ENCODE data around the gene BACE2. TPM values are rescaled to one million over a fixed set of nuclear protein-coding genes. Genes with fewer than 3 reads are reported as not detected.
"Not testable (repeated sequence)": the region's sequence is repeated elsewhere in the genome, so short reads cannot be mapped to it uniquely, and the experiment has no call there.

BACE2 gene
- total and polyA plus RNA-seq, 12 donors, result 4.5 to 36.5 (median 15.1) TPM

DNA sequence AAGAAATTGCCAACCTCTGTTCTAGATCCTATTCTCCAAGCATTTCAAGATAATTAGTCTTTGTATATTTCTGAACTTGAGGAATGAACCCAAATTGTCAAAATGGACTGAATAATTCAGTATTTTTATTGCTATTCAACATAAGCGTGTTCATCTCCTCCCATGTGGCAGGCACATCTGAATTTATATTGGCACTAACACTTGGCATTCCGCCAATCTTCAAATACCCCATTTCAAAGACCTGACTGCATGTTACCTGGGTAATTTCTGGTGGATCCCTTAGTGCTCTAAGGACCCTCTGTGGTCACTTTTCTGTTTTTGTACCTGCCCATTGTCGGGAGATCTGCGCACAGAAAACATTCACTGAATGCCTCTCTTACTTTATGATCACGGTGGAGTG, 66.6 kb downstream of the BACE2 start:
- ATAC-seq, result no peak
- no peaks in the 10 kb centered on the region for H3K27me3 ChIP-seq
- 87 to 90% methylated on average over 5 of the region's 5 CpGs for WGBS, 2 donors
- H3K4me1 ChIP-seq, result no peaks in the 10 kb centered on the region
- no peak overlapping the region for H3K27ac ChIP-seq
- H3K4me3 ChIP-seq, result no peak overlapping the region
- peaks cover 0 to 3% (median 0%) of the 10 kb centered on the region in 11 donors for H3K9me3 ChIP-seq
- TF ChIP-seq, protein P1, sequence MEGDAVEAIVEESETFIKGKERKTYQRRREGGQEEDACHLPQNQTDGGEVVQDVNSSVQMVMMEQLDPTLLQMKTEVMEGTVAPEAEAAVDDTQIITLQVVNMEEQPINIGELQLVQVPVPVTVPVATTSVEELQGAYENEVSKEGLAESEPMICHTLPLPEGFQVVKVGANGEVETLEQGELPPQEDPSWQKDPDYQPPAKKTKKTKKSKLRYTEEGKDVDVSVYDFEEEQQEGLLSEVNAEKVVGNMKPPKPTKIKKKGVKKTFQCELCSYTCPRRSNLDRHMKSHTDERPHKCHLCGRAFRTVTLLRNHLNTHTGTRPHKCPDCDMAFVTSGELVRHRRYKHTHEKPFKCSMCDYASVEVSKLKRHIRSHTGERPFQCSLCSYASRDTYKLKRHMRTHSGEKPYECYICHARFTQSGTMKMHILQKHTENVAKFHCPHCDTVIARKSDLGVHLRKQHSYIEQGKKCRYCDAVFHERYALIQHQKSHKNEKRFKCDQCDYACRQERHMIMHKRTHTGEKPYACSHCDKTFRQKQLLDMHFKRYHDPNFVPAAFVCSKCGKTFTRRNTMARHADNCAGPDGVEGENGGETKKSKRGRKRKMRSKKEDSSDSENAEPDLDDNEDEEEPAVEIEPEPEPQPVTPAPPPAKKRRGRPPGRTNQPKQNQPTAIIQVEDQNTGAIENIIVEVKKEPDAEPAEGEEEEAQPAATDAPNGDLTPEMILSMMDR (IDR thresholded peaks at IDR 0.05), result no peak
- no peak for DNase-seq
- peaks cover 0 to 44% (median 11%) of the 10 kb centered on the region in 9 donors for H3K36me3 ChIP-seq
- intact Hi-C loops (cut with DNase I), result loop anchor here in 1 of 10 donors (10.0 kb wide), 1 partner anchor 60 kb away; no protein-coding TSS in a partner anchor

DNA sequence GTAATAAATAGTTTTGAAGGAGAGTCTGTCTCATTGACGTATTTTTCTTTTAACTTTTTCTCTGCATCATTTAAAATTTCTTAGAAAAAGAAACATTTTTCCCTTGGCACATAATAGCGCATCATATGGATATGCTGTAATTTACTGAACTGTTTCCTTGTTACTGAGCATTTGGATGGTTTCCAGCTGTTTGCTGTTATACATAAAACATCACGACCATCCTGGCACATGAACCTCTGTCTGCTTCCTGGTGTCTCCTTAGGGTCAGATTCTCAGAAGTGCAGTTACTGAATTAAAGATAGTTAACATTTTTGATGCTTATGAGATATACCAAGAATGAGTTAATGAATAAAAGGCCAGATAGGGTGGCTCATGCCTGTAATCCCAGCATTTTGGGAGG, 67.2 kb downstream of the BACE2 start:
- TF ChIP-seq, protein P1 (IDR thresholded peaks at IDR 0.05), result no peak
- peaks cover 0 to 3% (median 0%) of the 10 kb centered on the region in 11 donors for H3K9me3 ChIP-seq
- H3K27me3 ChIP-seq, result no peaks in the 10 kb centered on the region
- WGBS, 2 donors, result 68 to 72% methylated on average over 3 of the region's 3 CpGs
- H3K4me3 ChIP-seq, result no peak overlapping the region
- H3K4me1 ChIP-seq, result no peaks in the 10 kb centered on the region
- no peak overlapping the region for H3K27ac ChIP-seq
- intact Hi-C loops (cut with DNase I), result loop anchor here in 1 of 10 donors (10.0 kb wide), 1 partner anchor 60 kb away; no protein-coding TSS in a partner anchor
- no peak for DNase-seq
- ATAC-seq, result no peak
- H3K36me3 ChIP-seq, result peaks cover 0 to 44% (median 12%) of the 10 kb centered on the region in 9 donors

DNA sequence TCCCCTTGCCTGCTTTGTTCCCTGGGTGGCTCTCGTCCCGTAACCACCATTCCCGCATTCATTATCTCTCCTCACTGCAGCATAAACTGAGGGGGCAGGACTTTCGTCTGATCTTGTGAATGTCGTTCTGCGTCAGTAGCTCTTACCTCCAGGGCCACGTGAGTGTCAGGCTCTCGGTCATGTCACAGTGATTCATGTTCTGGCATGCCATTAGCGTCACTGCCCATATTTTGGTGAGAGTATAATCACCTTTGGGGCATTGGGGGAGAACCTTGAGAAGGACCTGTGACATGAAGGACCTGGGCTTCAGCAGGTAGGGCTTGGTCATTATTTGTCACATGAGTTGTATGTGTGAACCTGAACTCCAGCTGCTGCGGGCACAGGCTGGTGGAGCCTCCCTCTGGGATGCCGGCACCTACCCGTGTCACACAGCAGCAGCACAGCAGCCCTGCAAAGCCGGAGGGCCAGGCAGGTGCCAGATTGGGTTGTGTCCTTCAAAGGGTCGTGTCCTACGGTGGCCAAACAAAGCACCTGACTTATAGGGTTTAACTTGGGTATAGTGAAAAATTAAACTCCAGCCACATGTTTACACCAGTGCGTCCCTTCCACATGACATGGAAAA, 68.5 kb downstream of the BACE2 start:
- TF ChIP-seq, protein P1 (IDR thresholded peaks at IDR 0.05), result no peak
- DNase-seq, result no peak

DNA sequence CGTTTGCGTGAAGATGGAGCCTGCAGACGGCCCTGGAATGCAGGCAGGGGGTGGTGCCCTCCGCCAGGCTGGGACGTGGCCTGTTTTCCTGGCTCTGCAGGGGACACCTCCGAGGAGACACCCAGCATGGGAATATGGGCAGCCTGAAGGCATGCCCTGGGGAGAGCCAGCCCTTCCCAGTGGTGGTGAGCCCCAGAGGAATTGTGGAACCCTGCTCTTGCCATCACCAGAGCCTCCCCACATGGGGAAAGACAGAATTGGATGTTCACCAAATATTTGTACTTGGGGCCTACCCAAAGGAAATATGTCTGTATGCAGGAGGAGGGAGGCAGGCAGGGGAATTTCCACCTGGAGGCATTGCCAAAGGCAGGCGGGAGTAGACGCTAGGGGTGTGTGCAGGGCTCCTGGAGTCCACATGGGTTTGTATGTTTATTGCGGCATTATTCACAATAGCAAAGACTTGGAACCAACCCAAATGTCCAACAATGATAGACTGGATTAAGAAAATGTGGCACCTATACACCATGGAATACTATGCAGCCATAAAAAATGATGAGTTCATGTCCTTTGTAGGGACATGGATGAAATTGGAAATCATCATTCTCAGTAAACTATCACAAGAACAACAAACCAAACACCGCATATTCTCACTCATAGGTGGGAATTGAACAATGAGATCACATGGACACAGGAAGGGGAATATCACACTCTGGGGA, 70.3 kb downstream of the BACE2 start:
- intact Hi-C loops (cut with DNase I), result loop anchor here in 1 of 10 donors (10.0 kb wide), 1 partner anchor 63 kb away; no protein-coding TSS in a partner anchor
- H3K4me1 ChIP-seq, H3K27me3 ChIP-seq, H3K4me3 ChIP-seq, H3K27ac ChIP-seq, H3K9me3 ChIP-seq, DNase-seq: not testable (repeated sequence)
- 83 to 84% methylated on average over 10 of the region's 10 CpGs for WGBS, 2 donors
- peaks cover 0 to 51% (median 18%) of the 10 kb centered on the region in 9 donors for H3K36me3 ChIP-seq
- peak in 2 of 8 donors; percentile 24 to 34 for ATAC-seq

More for the DNA sequence above, 68.5 kb downstream of the BACE2 start:
- no peak overlapping the region for H3K27ac ChIP-seq
- H3K4me3 ChIP-seq, result no peak overlapping the region
- no peak for ATAC-seq
- no peaks in the 10 kb centered on the region for H3K27me3 ChIP-seq
- H3K4me1 ChIP-seq, result no peaks in the 10 kb centered on the region
- WGBS, 2 donors, result 95 to 96% methylated on average over 16 of the region's 16 CpGs
- H3K9me3 ChIP-seq, result peaks cover 0 to 3% (median 0%) of the 10 kb centered on the region in 11 donors
- peaks cover 0 to 51% (median 18%) of the 10 kb centered on the region in 9 donors for H3K36me3 ChIP-seq
- intact Hi-C loops (cut with DNase I), result loop anchor here in 1 of 10 donors (10.0 kb wide), 1 partner anchor 62 kb away; no protein-coding TSS in a partner anchor

Measured in heart right ventricle (tissue), 16 donors.